ENCODE data around the gene ZFAND6. TPM values are rescaled to one million over a fixed set of nuclear protein-coding genes. Genes with fewer than 3 reads are reported as not detected.
A peak's percentile ranks its signal among the peaks of the same experiment; 100 is the strongest.

Gene ZFAND6
- polyA plus RNA-seq, 1 donor from 2014 or later: 353 TPM

- TF ChIP-seq EP300 (conservative IDR thresholded peaks at IDR 0.05; ENCODE audit: poor library complexity, severe bottlenecking) (no peak), TAF1 (IDR thresholded peaks at IDR 0.05; ENCODE audit: low read depth) (no peak), REST (IDR thresholded peaks at IDR 0.05; ENCODE audit: borderline replicate concordance) (no peak), SMC3 (conservative IDR thresholded peaks at IDR 0.05; ENCODE audit: poor library complexity) (no peak), CTCF (IDR thresholded peaks at IDR 0.05; ENCODE audit: poor library complexity, severe bottlenecking) (no peak), RAD21 (conservative IDR thresholded peaks at IDR 0.05) (no peak), EZH2 (IDR thresholded peaks at IDR 0.05; ENCODE audit: borderline replicate concordance, insufficient read depth, low read length, poor library complexity, severe bottlenecking) (no peak), MXI1 (conservative IDR thresholded peaks at IDR 0.05; ENCODE audit: poor library complexity, severe bottlenecking) (no peak), POLR2AphosphoS5 (IDR thresholded peaks at IDR 0.05) (no peak)
- peaks cover 8% of the 10 kb centered on the region for H3K36me3 ChIP-seq (ENCODE audit: insufficient read depth, low read length)
- H3K79me2 ChIP-seq (replicated peaks; ENCODE audit: insufficient read depth, low read length): no peaks in the 10 kb centered on the region
- H3K27ac ChIP-seq (ENCODE audit: low read length): no peak overlapping the region
- no peaks in the 10 kb centered on the region for H3K9me2 ChIP-seq (ENCODE audit: insufficient read depth, low read length)
- H3K9ac ChIP-seq (ENCODE audit: low read length): no peak overlapping the region
- H3K4me3 ChIP-seq (ENCODE audit: low read length): no peak overlapping the region
- H3F3A ChIP-seq (ENCODE audit: insufficient read depth, low read length, poor library complexity, severe bottlenecking): no peaks in the 10 kb centered on the region
- H3K27me3 ChIP-seq (ENCODE audit: insufficient read depth, low read depth, low read length): no peaks in the 10 kb centered on the region
- H3K9me3 ChIP-seq (ENCODE audit: low read length): no peaks in the 10 kb centered on the region
- no peak overlapping the region for H2AFZ ChIP-seq (ENCODE audit: low read depth, low read length)
- H4K20me1 ChIP-seq (ENCODE audit: insufficient read depth): no peaks in the 10 kb centered on the region
- no peak overlapping the region for H3K4me2 ChIP-seq (ENCODE audit: low read length)
These were observed 72.9 kb downstream of the ZFAND6 start for GRCh38 chr15:80132382-80132781.

GRCh38 chr15:80136854-80137253 lies 77.4 kb downstream of the ZFAND6 start:
- no peaks in the 10 kb centered on the region for H4K20me1 ChIP-seq (ENCODE audit: insufficient read depth)
- H3K9me2 ChIP-seq (ENCODE audit: insufficient read depth, low read length): no peaks in the 10 kb centered on the region
- no peaks in the 10 kb centered on the region for H3K9me3 ChIP-seq (ENCODE audit: low read length)
- H3K4me3 ChIP-seq (ENCODE audit: low read length): peak overlapping the region; percentile 47
- H3F3A ChIP-seq (ENCODE audit: insufficient read depth, low read length, poor library complexity, severe bottlenecking): no peaks in the 10 kb centered on the region
- no peaks in the 10 kb centered on the region for H3K79me2 ChIP-seq (replicated peaks; ENCODE audit: insufficient read depth, low read length)
- H2AFZ ChIP-seq (ENCODE audit: low read depth, low read length): no peak overlapping the region
- no peaks in the 10 kb centered on the region for H3K36me3 ChIP-seq (ENCODE audit: insufficient read depth, low read length)
- H3K27ac ChIP-seq (ENCODE audit: low read length): peak overlapping the region; percentile 54
- no peak for TF ChIP-seq POLR2AphosphoS5 (IDR thresholded peaks at IDR 0.05)
- TF ChIP-seq RAD21 (conservative IDR thresholded peaks at IDR 0.05): no peak
- no peak for TF ChIP-seq REST (IDR thresholded peaks at IDR 0.05; ENCODE audit: borderline replicate concordance)
- TF ChIP-seq EZH2 (IDR thresholded peaks at IDR 0.05; ENCODE audit: borderline replicate concordance, insufficient read depth, low read length, poor library complexity, severe bottlenecking): no peak
- no peak for TF ChIP-seq MXI1 (conservative IDR thresholded peaks at IDR 0.05; ENCODE audit: poor library complexity, severe bottlenecking)
- TF ChIP-seq EP300 (conservative IDR thresholded peaks at IDR 0.05; ENCODE audit: poor library complexity, severe bottlenecking): no peak
- no peak for TF ChIP-seq CTCF (IDR thresholded peaks at IDR 0.05; ENCODE audit: poor library complexity, severe bottlenecking)
- no peak for TF ChIP-seq TAF1 (IDR thresholded peaks at IDR 0.05; ENCODE audit: low read depth)
- no peak for TF ChIP-seq SMC3 (conservative IDR thresholded peaks at IDR 0.05; ENCODE audit: poor library complexity)
- no peak overlapping the region for H3K4me2 ChIP-seq (ENCODE audit: low read length)
- H3K27me3 ChIP-seq (ENCODE audit: insufficient read depth, low read depth, low read length): no peaks in the 10 kb centered on the region
- H3K9ac ChIP-seq (ENCODE audit: low read length): no peak overlapping the region
